ENCODE data around the gene RAB27B.

RAB27B gene

GRCh38 chr18:54829856-54830255, 1.6 kb downstream of the RAB27B start:
- Histone ChIP-seq H3K4me3 (IDR thresholded peaks at IDR 0.05; ENCODE audit: insufficient read depth, low read depth, low read length) (no peak overlapping the region), H3K79me2 (ENCODE audit: insufficient read depth, low read depth) (no peaks in the 10 kb centered on the region), H4K20me1 (ENCODE audit: insufficient read depth) (no peaks in the 10 kb centered on the region), H3K4me2 (no peak overlapping the region), H3K27ac (no peak overlapping the region), H3K9ac (no peak overlapping the region), H3K27me3 (ENCODE audit: insufficient read depth, low read depth) (no peaks in the 10 kb centered on the region), H2AFZ (ENCODE audit: low read depth) (no peak overlapping the region), H3K4me1 (ENCODE audit: low read depth, poor library complexity, severe bottlenecking) (no peaks in the 10 kb centered on the region), H3K36me3 (ENCODE audit: insufficient read depth) (no peaks in the 10 kb centered on the region)
- no peak for TF ChIP-seq CTCF (conservative IDR thresholded peaks at IDR 0.05; ENCODE audit: low read depth, low read length)

GRCh38 chr18:54830260-54830659, 2.0 kb downstream of the RAB27B start:
- Histone ChIP-seq H4K20me1 (ENCODE audit: insufficient read depth) (no peaks in the 10 kb centered on the region), H3K9ac (no peak overlapping the region), H3K27me3 (ENCODE audit: insufficient read depth, low read depth) (no peaks in the 10 kb centered on the region), H3K79me2 (ENCODE audit: insufficient read depth, low read depth) (no peaks in the 10 kb centered on the region), H3K36me3 (ENCODE audit: insufficient read depth) (no peaks in the 10 kb centered on the region), H3K4me1 (ENCODE audit: low read depth, poor library complexity, severe bottlenecking) (no peaks in the 10 kb centered on the region), H2AFZ (ENCODE audit: low read depth) (no peak overlapping the region), H3K4me2 (no peak overlapping the region), H3K4me3 (IDR thresholded peaks at IDR 0.05; ENCODE audit: insufficient read depth, low read depth, low read length) (no peak overlapping the region), H3K27ac (no peak overlapping the region)
- no peak for TF ChIP-seq CTCF (conservative IDR thresholded peaks at IDR 0.05; ENCODE audit: low read depth, low read length)

GRCh38 chr18:54830866-54831265, 2.6 kb downstream of the RAB27B start:
- H3K27me3 ChIP-seq (ENCODE audit: insufficient read depth, low read depth) = no peaks in the 10 kb centered on the region
- no peak overlapping the region for H2AFZ ChIP-seq (ENCODE audit: low read depth)
- no peak overlapping the region for H3K27ac ChIP-seq
- H3K9ac ChIP-seq = no peak overlapping the region
- TF ChIP-seq CTCF (conservative IDR thresholded peaks at IDR 0.05; ENCODE audit: low read depth, low read length) = no peak
- H4K20me1 ChIP-seq (ENCODE audit: insufficient read depth) = no peaks in the 10 kb centered on the region
- no peaks in the 10 kb centered on the region for H3K4me1 ChIP-seq (ENCODE audit: low read depth, poor library complexity, severe bottlenecking)
- H3K4me3 ChIP-seq (IDR thresholded peaks at IDR 0.05; ENCODE audit: insufficient read depth, low read depth, low read length) = no peak overlapping the region
- no peaks in the 10 kb centered on the region for H3K79me2 ChIP-seq (ENCODE audit: insufficient read depth, low read depth)
- H3K4me2 ChIP-seq = no peak overlapping the region
- H3K36me3 ChIP-seq (ENCODE audit: insufficient read depth) = no peaks in the 10 kb centered on the region

- Histone ChIP-seq H3K36me3 (ENCODE audit: insufficient read depth) (no peaks in the 10 kb centered on the region), H2AFZ (ENCODE audit: low read depth) (no peak overlapping the region), H3K79me2 (ENCODE audit: insufficient read depth, low read depth) (no peaks in the 10 kb centered on the region), H4K20me1 (ENCODE audit: insufficient read depth) (no peaks in the 10 kb centered on the region), H3K4me3 (IDR thresholded peaks at IDR 0.05; ENCODE audit: insufficient read depth, low read depth, low read length) (no peak overlapping the region), H3K9ac (no peak overlapping the region), H3K27me3 (ENCODE audit: insufficient read depth, low read depth) (no peaks in the 10 kb centered on the region), H3K27ac (no peak overlapping the region), H3K4me2 (no peak overlapping the region), H3K4me1 (ENCODE audit: low read depth, poor library complexity, severe bottlenecking) (no peaks in the 10 kb centered on the region)
- no peak for TF ChIP-seq CTCF (conservative IDR thresholded peaks at IDR 0.05; ENCODE audit: low read depth, low read length)
Measured at GRCh38 chr18:54835944-54836343, 7.7 kb downstream of the RAB27B start.

GRCh38 chr18:54843314-54843713, 15.0 kb downstream of the RAB27B start:
- no peak overlapping the region for H3K27ac ChIP-seq
- H3K36me3 ChIP-seq (ENCODE audit: insufficient read depth) = no peaks in the 10 kb centered on the region
- no peak overlapping the region for H2AFZ ChIP-seq (ENCODE audit: low read depth)
- H4K20me1 ChIP-seq (ENCODE audit: insufficient read depth) = no peaks in the 10 kb centered on the region
- H3K79me2 ChIP-seq (ENCODE audit: insufficient read depth, low read depth) = no peaks in the 10 kb centered on the region
- no peak for TF ChIP-seq CTCF (conservative IDR thresholded peaks at IDR 0.05; ENCODE audit: low read depth, low read length)
- H3K4me1 ChIP-seq (ENCODE audit: low read depth, poor library complexity, severe bottlenecking) = no peaks in the 10 kb centered on the region
- no peak overlapping the region for H3K4me3 ChIP-seq (IDR thresholded peaks at IDR 0.05; ENCODE audit: insufficient read depth, low read depth, low read length)
- no peak overlapping the region for H3K9ac ChIP-seq
- H3K4me2 ChIP-seq = no peak overlapping the region
- no peaks in the 10 kb centered on the region for H3K27me3 ChIP-seq (ENCODE audit: insufficient read depth, low read depth)

Measured in KMS-11 (cell line).